G401 (cell line): ENCODE measurements around the gene UBB. TPM values are rescaled to one million over a fixed set of nuclear protein-coding genes. Genes with fewer than 3 reads are reported as not detected.

Experiments
- DNase-seq: peaks from one replicate; pipeline ENCODE4 v3.0.0-alpha.2; 2015; ENCODE audit warnings: low spot score
- in situ Hi-C: cut with HindIII; loops from 2 replicates; pipeline ENCODE4 v1.10.0; 2016; ENCODE audit warnings: low sequenced_read_pairs, mixed read lengths
- total RNA-seq: library from RNA; depleted of rRNA; stranded (reverse); fragments of >200 nt; shearing (Covaris generic); gene quantifications from 2 replicates; pipeline ENCODE4 v1.2.3, GENCODE V29; 2014; rRNA removed

Gene UBB
- total RNA-seq, result 707 and 741 TPM in 2 replicates

GRCh38 chr17:16380640-16381495, at the start of gene UBB:
TSS of gene UBB (plus strand) at chr17:16381091. CDS start at chr17:16381908, 817 bp downstream.
- in situ Hi-C loops, result no loop called here
- peak; percentile 94 for DNase-seq

- in situ Hi-C loops, result no loop called here
- DNase-seq, result no peak
Measured at GRCh38 chr17:16338391-16338790, 42.5 kb upstream of the UBB start.

- in situ Hi-C loops, result no loop called here
- no peak for DNase-seq
Measured at GRCh38 chr17:16339402-16339801, 41.5 kb upstream of the UBB start.

GRCh38 chr17:16339959-16340358, 40.9 kb upstream of the UBB start:
- in situ Hi-C loops, result no loop called here
- DNase-seq, result no peak

- peak; percentile 87 for DNase-seq
- in situ Hi-C loops, result no loop called here
Measured at GRCh38 chr17:16342979-16343378, 37.9 kb upstream of the UBB start.

- in situ Hi-C loops, result no loop called here
- DNase-seq, result no peak
Measured at GRCh38 chr17:16343569-16343968, 37.3 kb upstream of the UBB start.

- DNase-seq, result no peak
- in situ Hi-C loops, result no loop called here
Measured at GRCh38 chr17:16345565-16345964, 35.3 kb upstream of the UBB start.

- in situ Hi-C loops, result no loop called here
- no peak for DNase-seq
Measured at GRCh38 chr17:16346721-16347271, 34.1 kb upstream of the UBB start.

GRCh38 chr17:16348586-16348985, 32.3 kb upstream of the UBB start:
- in situ Hi-C loops, result no loop called here
- DNase-seq, result no peak

GRCh38 chr17:16349431-16349830, 31.5 kb upstream of the UBB start:
- DNase-seq, result no peak
- in situ Hi-C loops, result no loop called here

- in situ Hi-C loops, result no loop called here
- DNase-seq, result peak; percentile 12
Measured at GRCh38 chr17:16351831-16352230, 29.1 kb upstream of the UBB start.

GRCh38 chr17:16352303-16352666, 28.6 kb upstream of the UBB start:
- in situ Hi-C loops, result no loop called here
- peak; percentile 66 for DNase-seq

GRCh38 chr17:16352667-16353316, 28.1 kb upstream of the UBB start:
- in situ Hi-C loops, result no loop called here

GRCh38 chr17:16353317-16354174, 27.3 kb upstream of the UBB start, which contains the start of gene CENPV:
TSS of gene CENPV (minus strand) at chr17:16353469. CDS start at chr17:16353436, 33 bp downstream.
- in situ Hi-C loops, result no loop called here
- DNase-seq, result peak; percentile 41

More at GRCh38 chr17:16352667-16353316, 28.1 kb upstream of the UBB start:
- peak; percentile 57 for DNase-seq

- DNase-seq, result no peak
- in situ Hi-C loops, result no loop called here
Measured at GRCh38 chr17:16354585-16354984, 26.3 kb upstream of the UBB start.

- in situ Hi-C loops, result no loop called here
- no peak for DNase-seq
Measured at GRCh38 chr17:16358394-16358793, 22.5 kb upstream of the UBB start.

GRCh38 chr17:16361874-16362273, 19.0 kb upstream of the UBB start:
- in situ Hi-C loops, result no loop called here
- DNase-seq, result no peak

GRCh38 chr17:16363749-16364536, 16.9 kb upstream of the UBB start:
- peak; percentile 81 for DNase-seq

GRCh38 chr17:16364625-16365024, 16.3 kb upstream of the UBB start:
- in situ Hi-C loops, result no loop called here

More at GRCh38 chr17:16363749-16364536, 16.9 kb upstream of the UBB start:
- in situ Hi-C loops, result no loop called here

More at GRCh38 chr17:16364625-16365024, 16.3 kb upstream of the UBB start:
- no peak for DNase-seq
